ENCODE results near the gene GPR158.

- TF ChIP-seq ZNF8 (CRISPR knock-in tag; IDR thresholded peaks at IDR 0.05) (no peak), RARB (CRISPR knock-in tag; IDR thresholded peaks at IDR 0.05) (no peak), CREB5 (CRISPR knock-in tag; IDR thresholded peaks at IDR 0.05; ENCODE audit: low read depth) (no peak), TCF4 (CRISPR knock-in tag; IDR thresholded peaks at IDR 0.05; ENCODE audit: borderline replicate concordance) (no peak), TOX (CRISPR knock-in tag; IDR thresholded peaks at IDR 0.05; ENCODE audit: borderline replicate concordance) (no peak), ARNTL (CRISPR knock-in tag; IDR thresholded peaks at IDR 0.05; ENCODE audit: borderline replicate concordance, low read depth) (no peak), OSR1 (CRISPR knock-in tag; IDR thresholded peaks at IDR 0.05) (no peak), ZNF70 (CRISPR knock-in tag; IDR thresholded peaks at IDR 0.05) (no peak), PATZ1 (CRISPR knock-in tag; IDR thresholded peaks at IDR 0.05; ENCODE audit: borderline replicate concordance) (no peak), BACH2 (CRISPR knock-in tag; IDR thresholded peaks at IDR 0.05; ENCODE audit: borderline replicate concordance) (no peak), ZFP3 (CRISPR knock-in tag; IDR thresholded peaks at IDR 0.05) (no peak), ISL1 (CRISPR knock-in tag; IDR thresholded peaks at IDR 0.05) (no peak)
Observed at GRCh38 chr10:25604591-25604990, 429.8 kb downstream of the GPR158 start.
